MM.1S (cell line): ENCODE data around the gene DDX39B.

Experiments
- DNase-seq: peaks from one replicate; pipeline ENCODE4 v3.0.0-alpha.2; 2015
- H2AFZ ChIP-seq: fragments of 300-600 bp; sonication (generic); 2 replicates; pipeline ENCODE4 v1.6.0; 2016; ENCODE audit warnings: antibody characterized with exemption, low read length
- H3F3A ChIP-seq: fragments of 300-600 bp; sonication (generic); 2 replicates; pipeline ENCODE4 v1.6.1; 2016; ENCODE audit warnings: mild to moderate bottlenecking, antibody characterized with exemption, low read length, moderate library complexity, mixed read lengths; ENCODE audit not compliant: insufficient read depth
- H3K27ac ChIP-seq: fragments of 300-600 bp; sonication (generic); 2 replicates; pipeline ENCODE4 v1.5.1; 2016; ENCODE audit warnings: mild to moderate bottlenecking, low read length
- H3K27me3 ChIP-seq: fragments of 300-600 bp; sonication (generic); replicated peaks from 2 replicates; pipeline ENCODE4 v1.6.0; 2016; ENCODE audit warnings: low read length; ENCODE audit not compliant: insufficient read depth
- H3K36me3 ChIP-seq: fragments of 300-600 bp; sonication (generic); replicated peaks from 2 replicates; pipeline ENCODE4 v1.6.1; 2016; ENCODE audit warnings: mild to moderate bottlenecking, low read length, mixed read lengths; ENCODE audit not compliant: insufficient read depth
- H3K4me1 ChIP-seq: fragments of 300-600 bp; sonication (generic); 2 replicates; pipeline ENCODE4 v1.6.1; 2016; ENCODE audit warnings: low read length, mixed read lengths
- H3K4me2 ChIP-seq: fragments of 300-600 bp; sonication (generic); 2 replicates; pipeline ENCODE4 v1.6.0; 2016; ENCODE audit warnings: low read depth, low read length
- H3K4me3 ChIP-seq: fragments of 300-600 bp; sonication (generic); 2 replicates; pipeline ENCODE4 v1.5.1; 2016; ENCODE audit warnings: low read length, mixed read lengths
- H3K79me2 ChIP-seq: fragments of 300-600 bp; sonication (generic); 2 replicates; pipeline ENCODE4 v1.6.1; 2016; ENCODE audit warnings: mixed run types, low read length, mixed read lengths
- H3K9ac ChIP-seq: fragments of 300-600 bp; sonication (generic); 2 replicates; pipeline ENCODE4 v1.6.1; 2016; ENCODE audit warnings: low read length, mixed read lengths
- H3K9me2 ChIP-seq: fragments of 300-600 bp; sonication (generic); replicated peaks from 2 replicates; pipeline ENCODE4 v1.6.1; 2016; ENCODE audit warnings: mild to moderate bottlenecking, low read length, mixed read lengths; ENCODE audit not compliant: insufficient read depth
- H3K9me3 ChIP-seq: fragments of 300-600 bp; sonication (generic); replicated peaks from 2 replicates; pipeline ENCODE4 v1.6.1; 2016; ENCODE audit warnings: mild to moderate bottlenecking, low read length, mixed read lengths; ENCODE audit not compliant: insufficient read depth
- H4K20me1 ChIP-seq: fragments of 300-600 bp; sonication (generic); 2 replicates; pipeline ENCODE4 v1.6.1; 2016; ENCODE audit warnings: mild to moderate bottlenecking, low read length, moderate library complexity, mixed read lengths; ENCODE audit not compliant: insufficient read depth
- CTCF ChIP-seq: fragments of 300-600 bp; sonication (generic); IDR thresholded peaks from 2 replicates; pipeline ENCODE4 v1.5.1; 2016; ENCODE audit warnings: antibody characterized with exemption, low read length, mixed read lengths
- EZH2 ChIP-seq: fragments of 300-600 bp; sonication (generic); optimal IDR thresholded peaks from 2 replicates; pipeline ENCODE3; 2017; ENCODE audit warnings: low read depth, mild to moderate bottlenecking, antibody characterized with exemption, low read length, mixed read lengths
- EZH2phosphoT487 ChIP-seq: fragments of 300-600 bp; sonication (generic); IDR thresholded peaks from 2 replicates; pipeline ENCODE4 v1.6.1; 2018; ENCODE audit warnings: antibody characterized with exemption, low read length

DDX39B gene

GRCh38 chr6:31528307-31528777 lies 13.5 kb downstream of the DDX39B start:
- no peak overlapping the region for H3K9ac ChIP-seq
- TF ChIP-seq EZH2 (no peak), CTCF (no peak), EZH2phosphoT487 (no peak)

GRCh38 chr6:31525932-31526591 lies 15.7 kb downstream of the DDX39B start:
- no peak for TF ChIP-seq CTCF
- TF ChIP-seq EZH2phosphoT487: no peak
- TF ChIP-seq EZH2: no peak
- no peaks in the 10 kb centered on the region for H3K9me3 ChIP-seq
- H3K36me3 ChIP-seq: no peaks in the 10 kb centered on the region; the same call in 1 of the 2 replicates
- H3K4me1 ChIP-seq: no peaks in the 10 kb centered on the region
- no peak overlapping the region for H3K9ac ChIP-seq
- no peaks in the 10 kb centered on the region for H3K79me2 ChIP-seq
- H3K4me2 ChIP-seq: no peak overlapping the region
- H3K27me3 ChIP-seq: no peaks in the 10 kb centered on the region
- no peak overlapping the region for H3K27ac ChIP-seq
- H3K4me3 ChIP-seq: no peak overlapping the region
- DNase-seq: no peak
- H3K9me2 ChIP-seq: no peaks in the 10 kb centered on the region
- H4K20me1 ChIP-seq: no peaks in the 10 kb centered on the region
- peaks cover 11% of the 10 kb centered on the region for H3F3A ChIP-seq
- H2AFZ ChIP-seq: no peak overlapping the region

More at GRCh38 chr6:31528307-31528777, 13.5 kb downstream of the DDX39B start:
- Histone ChIP-seq H3K36me3 (no peaks in the 10 kb centered on the region; the same call in 1 of the 2 replicates), H3K27me3 (no peaks in the 10 kb centered on the region), H3K9me3 (no peaks in the 10 kb centered on the region), H3K9me2 (no peaks in the 10 kb centered on the region), H3K4me1 (no peaks in the 10 kb centered on the region), H2AFZ (no peak overlapping the region), H3K4me3 (no peak overlapping the region), H3K79me2 (no peaks in the 10 kb centered on the region), H3K4me2 (no peak overlapping the region), H3K27ac (no peak overlapping the region), H3F3A (peaks cover 18% of the 10 kb centered on the region), H4K20me1 (no peaks in the 10 kb centered on the region)
- DNase-seq: no peak

- Histone ChIP-seq H3K4me2 (no peak overlapping the region), H3K36me3 (no peaks in the 10 kb centered on the region), H4K20me1 (no peaks in the 10 kb centered on the region), H3K4me3 (no peak overlapping the region), H3K9me2 (no peaks in the 10 kb centered on the region), H3K9me3 (no peaks in the 10 kb centered on the region), H3K27me3 (no peaks in the 10 kb centered on the region), H3K27ac (no peak overlapping the region), H3F3A (peaks cover 7% of the 10 kb centered on the region; the same call in 1 of the 2 replicates), H3K9ac (no peak overlapping the region), H3K4me1 (no peaks in the 10 kb centered on the region), H3K79me2 (no peaks in the 10 kb centered on the region), H2AFZ (no peak overlapping the region)
- TF ChIP-seq EZH2 (no peak), CTCF (no peak), EZH2phosphoT487 (no peak)
- DNase-seq: no peak
Observed at GRCh38 chr6:31525553-31525931, 16.3 kb downstream of the DDX39B start.
